Mesenchymal stem cell (in vitro differentiated cells and primary cell): Measurements from ENCODE around the gene MED12L.

ENCODE experiments used
- DNase-seq: peaks from one replicate; pipeline ENCODE4 v3.0.0-alpha.2; 2013
- H2AFZ ChIP-seq: one replicate; pipeline ENCODE4 v1.6.1; 2013; ENCODE audit warnings: low read depth, mild to moderate bottlenecking, control low read depth, inconsistent platforms, low read length, moderate library complexity
- H2AK5ac ChIP-seq: 2 replicates; pipeline ENCODE4 v1.6.1; 2013; ENCODE audit warnings: low read length, moderate library complexity, mild to moderate bottlenecking, inconsistent platforms; ENCODE audit not compliant: severe bottlenecking
- H2BK120ac ChIP-seq: one replicate; pipeline ENCODE4 v1.6.1; 2013; ENCODE audit warnings: low read depth, mild to moderate bottlenecking, inconsistent platforms, low read length, moderate library complexity
- H2BK12ac ChIP-seq, 2 experiments: one replicate each; pipeline ENCODE4 v1.6.1; 2013; ENCODE audit warnings: inconsistent platforms in 2 of 2, low read length in 2 of 2, mild to moderate bottlenecking in 2 of 2, moderate library complexity in 2 of 2, control low read depth in 1 of 2
- H2BK15ac ChIP-seq: one replicate; pipeline ENCODE4 v1.6.1; 2013; ENCODE audit warnings: mild to moderate bottlenecking, low read depth, inconsistent platforms; ENCODE audit not compliant: poor library complexity, severe bottlenecking
- H2BK5ac ChIP-seq: 2 replicates; pipeline ENCODE4 v1.6.1; 2013; ENCODE audit warnings: low read depth, mild to moderate bottlenecking, low read length, control low read depth, inconsistent platforms; ENCODE audit not compliant: poor library complexity, severe bottlenecking
- H3K14ac ChIP-seq, 2 experiments: one replicate each; pipeline ENCODE4 v1.6.1; 2013; ENCODE audit warnings: inconsistent platforms in 2 of 2, low read length in 2 of 2, control low read depth in 1 of 2, mild to moderate bottlenecking in 1 of 2, moderate library complexity in 1 of 2
- H3K18ac ChIP-seq, 2 experiments: one replicate each; pipeline ENCODE4 v1.6.1; 2013; ENCODE audit warnings: inconsistent platforms in 2 of 2, low read length in 2 of 2, control low read depth in 1 of 2, low read depth in 1 of 2, mild to moderate bottlenecking in 1 of 2
- H3K23ac ChIP-seq, 2 experiments: one replicate each; pipeline ENCODE4 v1.6.1; 2013; ENCODE audit warnings: inconsistent platforms in 2 of 2, low read length in 2 of 2, mild to moderate bottlenecking in 2 of 2, moderate library complexity in 2 of 2, control low read depth in 1 of 2
- H3K27ac ChIP-seq: 2 replicates; pipeline ENCODE4 v1.5.1; 2013; ENCODE audit warnings: mild to moderate bottlenecking, moderate library complexity, low read length, control low read depth, inconsistent platforms; ENCODE audit not compliant: poor library complexity, severe bottlenecking
- H3K27me3 ChIP-seq, 2 experiments: 2 replicates each; pipeline versions ENCODE4 v1.6.1 to v1.7.0; 2013; ENCODE audit warnings: low read length in 2 of 2, mild to moderate bottlenecking in 2 of 2, moderate library complexity in 2 of 2, control low read depth in 1 of 2, inconsistent platforms in 1 of 2; ENCODE audit not compliant: control insufficient read depth in 1 of 2, insufficient read depth in 1 of 2
- H3K36me3 ChIP-seq, 2 experiments: 2 replicates each; pipeline versions ENCODE4 v1.6.1 to v1.7.0; 2013; ENCODE audit warnings: low read length in 2 of 2, control low read depth in 1 of 2, inconsistent platforms in 1 of 2, low read depth in 1 of 2, mild to moderate bottlenecking in 1 of 2; ENCODE audit not compliant: insufficient read depth in 2 of 2, control insufficient read depth in 1 of 2
- H3K4ac ChIP-seq, 2 experiments: one replicate each; pipeline ENCODE4 v1.6.1; 2013; ENCODE audit warnings: inconsistent platforms in 2 of 2, low read length in 2 of 2, mild to moderate bottlenecking in 2 of 2, moderate library complexity in 2 of 2, control low read depth in 1 of 2, low read depth in 1 of 2
- H3K4me1 ChIP-seq: 2 replicates; pipeline ENCODE4 v1.6.1; 2013; ENCODE audit warnings: low read depth, low read length, control low read depth; ENCODE audit not compliant: control insufficient read depth, insufficient read depth
- H3K4me2 ChIP-seq: 2 replicates; pipeline ENCODE4 v1.6.1; 2013; ENCODE audit warnings: low read length, mild to moderate bottlenecking, inconsistent platforms; ENCODE audit not compliant: poor library complexity, severe bottlenecking
- H3K4me3 ChIP-seq, 2 experiments: 2 replicates each; pipeline versions ENCODE4 v1.5.1 to v1.7.0; 2013; ENCODE audit warnings: low read length in 2 of 2, mild to moderate bottlenecking in 2 of 2, control low read depth in 1 of 2, low read depth in 1 of 2; ENCODE audit not compliant: insufficient read depth in 1 of 2
- H3K79me1 ChIP-seq: replicated peaks from 2 replicates; pipeline ENCODE4 v1.6.1; 2013; ENCODE audit warnings: mild to moderate bottlenecking, control low read depth, low read length, inconsistent platforms; ENCODE audit not compliant: poor library complexity, severe bottlenecking
- H3K9ac ChIP-seq: 2 replicates; pipeline ENCODE4 v1.7.0; 2013; ENCODE audit warnings: mild to moderate bottlenecking, low read length, moderate library complexity
- H3K9me3 ChIP-seq: 2 replicates; pipeline ENCODE4 v1.7.0; 2013; ENCODE audit warnings: mild to moderate bottlenecking, low read length; ENCODE audit not compliant: control insufficient read depth
- H4K8ac ChIP-seq: one replicate; pipeline ENCODE4 v1.6.1; 2013; ENCODE audit warnings: inconsistent platforms, mild to moderate bottlenecking, low read length, moderate library complexity
- H4K91ac ChIP-seq: one replicate; pipeline ENCODE4 v1.6.1; 2013; ENCODE audit warnings: mild to moderate bottlenecking, low read length, inconsistent platforms
- WGBS: methylation state at CpG from one replicate; pipeline ENCODE4 v1.1.7; 2013; ENCODE audit warnings: mixed read lengths; 5-methylcytosine and 5-hydroxymethylcytosine counted together

Gene MED12L

GRCh38 chr3:151459358-151459757, 373.9 kb downstream of the MED12L start:
- H4K8ac ChIP-seq, result no peak overlapping the region
- no peak overlapping the region for H2BK120ac ChIP-seq
- H3K27ac ChIP-seq, result no peak overlapping the region
- peaks cover 6% of the 10 kb centered on the region for H3K4me1 ChIP-seq
- H3K4ac ChIP-seq, result no peak overlapping the region
- H2AK5ac ChIP-seq, result no peak overlapping the region
- H4K91ac ChIP-seq, result no peak overlapping the region
- no peak overlapping the region for H3K9ac ChIP-seq
- DNase-seq, result no peak
- no peaks in the 10 kb centered on the region for H3K9me3 ChIP-seq
- WGBS, result 39% methylated on average over 2 of the region's 3 CpGs
- no peak overlapping the region for H3K4me3 ChIP-seq
- peaks cover 0 to 54% of the 10 kb centered on the region in 2 experiments for H3K27me3 ChIP-seq
- no peak overlapping the region for H3K4me2 ChIP-seq
- no peaks in the 10 kb centered on the region for H3K36me3 ChIP-seq
- H2BK5ac ChIP-seq, result no peak overlapping the region
- H3K23ac ChIP-seq, result no peak overlapping the region
- H2AFZ ChIP-seq, result no peak overlapping the region
- no peak overlapping the region for H3K18ac ChIP-seq
- no peak overlapping the region for H2BK15ac ChIP-seq
- no peak overlapping the region for H3K14ac ChIP-seq
- H2BK12ac ChIP-seq, result peak overlapping the region in 1 of 2 experiments; percentile 10
- H3K79me1 ChIP-seq, result no peaks in the 10 kb centered on the region

- Histone ChIP-seq H2BK120ac (no peak overlapping the region), H2BK12ac (no peak overlapping the region)
Observed at GRCh38 chr3:151460228-151460627, 374.8 kb downstream of the MED12L start.

GRCh38 chr3:151460774-151461450, 375.4 kb downstream of the MED12L start, which contains the start of gene IGSF10:
Gene IGSF10 (minus strand): TSS chr3:151461061. CDS start chr3:151458709, 2,352 bp downstream.
- peak within 1 kb of the TSS; percentile 75 for H2BK120ac ChIP-seq
- H2BK15ac ChIP-seq, result peak within 1 kb of the TSS; percentile 57
- H4K91ac ChIP-seq, result no peak within 1 kb of the TSS
- H3K4ac ChIP-seq, result no peak within 1 kb of the TSS
- H3K9ac ChIP-seq, result peak within 1 kb of the TSS; percentile 53
- no peak within 1 kb of the TSS for H2BK5ac ChIP-seq
- no peaks in the 10 kb centered on the region for H3K79me1 ChIP-seq
- no peak within 1 kb of the TSS for H3K14ac ChIP-seq
- H3K4me3 ChIP-seq, result peak within 1 kb of the TSS; percentile 50 to 75
- peak within 1 kb of the TSS in 1 of 2 experiments; percentile 59 for H2BK12ac ChIP-seq
- no peaks in the 10 kb centered on the region for H3K36me3 ChIP-seq
- H2AFZ ChIP-seq, result peak within 1 kb of the TSS; percentile 68
- H3K18ac ChIP-seq, result no peak within 1 kb of the TSS
- H3K23ac ChIP-seq, result peak within 1 kb of the TSS in 1 of 2 experiments; percentile 3
- peak within 1 kb of the TSS; percentile 42 for H4K8ac ChIP-seq
- no peak within 1 kb of the TSS for H3K27ac ChIP-seq
- H3K4me1 ChIP-seq, result peaks cover 6% of the 10 kb centered on the region
- WGBS, result 11% methylated on average over 39 of the region's 40 CpGs
- no peak within 1 kb of the TSS for H2AK5ac ChIP-seq
- H3K27me3 ChIP-seq, result peaks cover 0 to 64% of the 10 kb centered on the region in 2 experiments
- peak within 1 kb of the TSS; percentile 92 for H3K4me2 ChIP-seq
- DNase-seq, result no peak
- H3K9me3 ChIP-seq, result no peaks in the 10 kb centered on the region

More at GRCh38 chr3:151460228-151460627, 374.8 kb downstream of the MED12L start:
- no peak overlapping the region for H3K14ac ChIP-seq
- 80% methylated on average over 1 of the region's 2 CpGs for WGBS
- no peak overlapping the region for H3K9ac ChIP-seq
- no peaks in the 10 kb centered on the region for H3K36me3 ChIP-seq
- no peak overlapping the region for H4K91ac ChIP-seq
- H3K4ac ChIP-seq, result no peak overlapping the region
- no peak overlapping the region for H2AFZ ChIP-seq
- H3K23ac ChIP-seq, result no peak overlapping the region
- H2BK15ac ChIP-seq, result no peak overlapping the region
- H3K9me3 ChIP-seq, result no peaks in the 10 kb centered on the region
- H3K4me3 ChIP-seq, result peak overlapping the region in 1 of 2 experiments; percentile 75
- H2BK5ac ChIP-seq, result no peak overlapping the region
- peaks cover 0 to 63% of the 10 kb centered on the region in 2 experiments for H3K27me3 ChIP-seq
- H3K18ac ChIP-seq, result no peak overlapping the region
- no peak overlapping the region for H3K27ac ChIP-seq
- no peak overlapping the region for H4K8ac ChIP-seq
- DNase-seq, result no peak
- no peak overlapping the region for H2AK5ac ChIP-seq
- H3K4me1 ChIP-seq, result peaks cover 6% of the 10 kb centered on the region
- no peaks in the 10 kb centered on the region for H3K79me1 ChIP-seq
- H3K4me2 ChIP-seq, result peak overlapping the region; percentile 92

- H2AFZ ChIP-seq, result no peak overlapping the region
- H2BK120ac ChIP-seq, result no peak overlapping the region
- H3K4me3 ChIP-seq, result no peak overlapping the region
- no peaks in the 10 kb centered on the region for H3K36me3 ChIP-seq
- no peak overlapping the region for H2BK12ac ChIP-seq
- H2AK5ac ChIP-seq, result no peak overlapping the region
- H3K27me3 ChIP-seq, result peaks cover 0 to 58% of the 10 kb centered on the region in 2 experiments
- H3K4ac ChIP-seq, result no peak overlapping the region
- no peak overlapping the region for H3K14ac ChIP-seq
- H4K8ac ChIP-seq, result no peak overlapping the region
- H2BK15ac ChIP-seq, result no peak overlapping the region
- H3K9ac ChIP-seq, result no peak overlapping the region
- no peak overlapping the region for H2BK5ac ChIP-seq
- H3K4me1 ChIP-seq, result peaks cover 6% of the 10 kb centered on the region
- no peak overlapping the region for H4K91ac ChIP-seq
- no peak overlapping the region for H3K18ac ChIP-seq
- no peak overlapping the region for H3K27ac ChIP-seq
- no peak overlapping the region for H3K23ac ChIP-seq
- 94% methylated on average over 5 of the region's 6 CpGs for WGBS
- H3K79me1 ChIP-seq, result no peaks in the 10 kb centered on the region
- H3K9me3 ChIP-seq, result no peaks in the 10 kb centered on the region
- DNase-seq, result no peak
- no peak overlapping the region for H3K4me2 ChIP-seq
Observed at GRCh38 chr3:151462278-151462780, 376.9 kb downstream of the MED12L start.
